CD14-positive monocyte (primary cell): ENCODE results near the gene CUX1. TPM values are rescaled to one million over a fixed set of nuclear protein-coding genes. Genes with fewer than 3 reads are reported as not detected.

Experiments used
- DNase-seq, 3 donors: peaks; one replicate each; pipeline ENCODE4 v3.0.0-alpha.2; 2011 to 2022
- H2AFZ ChIP-seq: 2 replicates; pipeline ENCODE4 v1.6.0; 2012; ENCODE audit warnings: mild to moderate bottlenecking, low read depth, low read length, inconsistent platforms; ENCODE audit not compliant: insufficient read depth, poor library complexity, severe bottlenecking
- H3K27ac ChIP-seq, 2 donors: 1 replicate in 1 of 2; 2 replicates in 1 of 2; pipeline ENCODE4 v1.5.1; 2012 to 2013; ENCODE audit warnings: low read length in 2 of 2, control low read depth in 1 of 2, inconsistent platforms in 1 of 2, low read depth in 1 of 2, mild to moderate bottlenecking in 1 of 2
- H3K27me3 ChIP-seq, 2 donors: one replicate each; pipeline versions ENCODE4 v1.6.0 to v1.6.1; 2011 to 2013; ENCODE audit warnings: low read length in 2 of 2; ENCODE audit not compliant: control insufficient read depth in 2 of 2, insufficient read depth in 2 of 2
- H3K36me3 ChIP-seq, 2 donors: replicated peaks in 1 of 2; 1 replicate in 1 of 2; 2 replicates in 1 of 2; pipeline versions ENCODE4 v1.5.1 to v1.6.1; 2012 to 2013; ENCODE audit warnings: low read length in 2 of 2, control low read depth in 1 of 2, inconsistent platforms in 1 of 2, mild to moderate bottlenecking in 1 of 2; ENCODE audit not compliant: insufficient read depth in 2 of 2, control insufficient read depth in 1 of 2
- H3K4me1 ChIP-seq, 2 donors: 1 replicate in 1 of 2; 2 replicates in 1 of 2; pipeline versions ENCODE4 v1.5.1 to v1.6.1; 2012 to 2013; ENCODE audit warnings: low read length in 2 of 2, control low read depth in 1 of 2, inconsistent platforms in 1 of 2, mild to moderate bottlenecking in 1 of 2, moderate library complexity in 1 of 2; ENCODE audit not compliant: insufficient read depth in 2 of 2, control insufficient read depth in 1 of 2
- H3K4me2 ChIP-seq: replicated peaks from 2 replicates; pipeline ENCODE3; 2012; ENCODE audit warnings: low read length, moderate library complexity, mild to moderate bottlenecking; ENCODE audit not compliant: poor library complexity, severe bottlenecking; ENCODE audit errors: extremely low read depth
- H3K4me3 ChIP-seq, 3 experiments: fragments of 200-600 bp in 1 of 3; sonication (generic) in 1 of 3; replicated peaks in 1 of 3; 1 replicate in 2 of 3; 2 replicates in 1 of 3; pipeline ENCODE4 v1.5.1; 2011 to 2013; ENCODE audit warnings: low read length in 3 of 3, mild to moderate bottlenecking in 3 of 3, control low read depth in 2 of 3, low read depth in 2 of 3, inconsistent platforms in 1 of 3, moderate library complexity in 1 of 3
- H3K79me2 ChIP-seq: 2 replicates; pipeline ENCODE4 v1.6.0; 2012; ENCODE audit warnings: mild to moderate bottlenecking, control low read depth, inconsistent platforms, low read length, moderate library complexity; ENCODE audit not compliant: insufficient read depth
- H3K9ac ChIP-seq: 2 replicates; pipeline ENCODE4 v1.6.0; 2017; ENCODE audit warnings: low read length, mild to moderate bottlenecking; ENCODE audit not compliant: insufficient read depth, poor library complexity, severe bottlenecking
- H3K9me3 ChIP-seq, 2 donors: replicated peaks in 1 of 2; 1 replicate in 1 of 2; 2 replicates in 1 of 2; pipeline versions ENCODE4 v1.5.1 to v1.6.1; 2012 to 2013; ENCODE audit warnings: low read length in 2 of 2, control low read depth in 1 of 2; ENCODE audit not compliant: control insufficient read depth in 1 of 2, insufficient read depth in 1 of 2
- H4K20me1 ChIP-seq: 2 replicates; pipeline ENCODE4 v1.6.0; 2012; ENCODE audit warnings: mild to moderate bottlenecking, low read length, control low read depth, moderate library complexity; ENCODE audit not compliant: insufficient read depth
- H3K27ac Mint-ChIP-seq, 7 donors: one replicate each; pipeline ENCODE4 v1.8.0; 2020; ENCODE audit warnings: mild to moderate bottlenecking in 7 of 7, mixed read lengths in 7 of 7, moderate library complexity in 6 of 7, inconsistent platforms in 2 of 7
- H3K27me3 Mint-ChIP-seq, 3 donors: one replicate each; pipeline ENCODE4 v1.8.0; 2021 to 2022; ENCODE audit warnings: low read depth in 3 of 3, mild to moderate bottlenecking in 3 of 3, mixed read lengths in 3 of 3, moderate library complexity in 3 of 3, inconsistent platforms in 1 of 3
- H3K36me3 Mint-ChIP-seq, 2 donors: one replicate each; pipeline ENCODE4 v1.8.0; 2020; ENCODE audit warnings: mixed read lengths in 2 of 2, inconsistent platforms in 1 of 2, mild to moderate bottlenecking in 1 of 2
- H3K4me1 Mint-ChIP-seq: one replicate; pipeline ENCODE4 v1.8.0; 2020; ENCODE audit warnings: mild to moderate bottlenecking, mixed read lengths
- H3K4me3 Mint-ChIP-seq, 2 donors: one replicate each; pipeline ENCODE4 v1.8.0; 2020; ENCODE audit warnings: mild to moderate bottlenecking in 2 of 2, mixed read lengths in 2 of 2, moderate library complexity in 1 of 2
- H3K9me3 Mint-ChIP-seq, 7 donors: one replicate each; pipeline ENCODE4 v1.8.0; 2020 to 2022; ENCODE audit warnings: mixed read lengths in 7 of 7, mild to moderate bottlenecking in 6 of 7, moderate library complexity in 6 of 7, inconsistent platforms in 2 of 7
- CTCF ChIP-seq: fragments of 200-600 bp; IDR thresholded peaks from one replicate; pipeline ENCODE4 v1.8.0; 2022; ENCODE audit warnings: antibody characterized with exemption, mild to moderate bottlenecking
- WGBS: methylation state at CpG from one replicate; pipeline ENCODE4 v1.1.5; 2013; ENCODE audit warnings: missing lambda C conversion rate; ENCODE audit not compliant: insufficient coverage; 5-methylcytosine and 5-hydroxymethylcytosine counted together
- intact Hi-C, 2 donors: fragments of 100-400 bp; cut with micrococcal nuclease; formaldehyde crosslinking; loops; one replicate each; pipeline versions ENCODE4 v1.15.0 to v1.15.1; 2023
- polyA plus RNA-seq, 3 donors: library from polyadenylated mRNA; depleted of rRNA in 1 of 3; unstranded in 2 of 3; stranded (reverse) in 1 of 3; fragments of 300-500 nt in 2 of 3; fragments of >200 nt in 1 of 3; fragmentation: Illumina TruSeq in 2 of 3; gene quantifications; 1 replicate in 2 of 3; 2 replicates in 1 of 3; pipeline ENCODE4 v1.2.3, GENCODE V29; 2012 to 2021

CUX1 gene
- polyA plus RNA-seq, 3 donors = 17.6 to 38.0 (median 28.0) TPM

GRCh38 chr7:101780281-101780680 lies 37.1 kb upstream of the CUX1 start:
- H4K20me1 ChIP-seq = no peaks in the 10 kb centered on the region
- Mint-ChIP-seq H3K4me1 (peaks cover 15% of the 10 kb centered on the region), H3K9me3 (peaks cover 0 to 2% (median 0%) of the 10 kb centered on the region in 7 donors), H3K4me3 (no peak overlapping the region), H3K27ac (no peak overlapping the region), H3K27me3 (peaks cover 10 to 12% (median 12%) of the 10 kb centered on the region in 3 donors), H3K36me3 (no peaks in the 10 kb centered on the region)
- intact Hi-C loops = no loop called here
- H3K9ac ChIP-seq = no peak overlapping the region
- no peaks in the 10 kb centered on the region for H3K9me3 ChIP-seq
- H3K27ac ChIP-seq = no peak overlapping the region
- H3K4me3 ChIP-seq = no peak overlapping the region
- 90% methylated on average over 2 of the region's 3 CpGs for WGBS
- DNase-seq = no peak
- no peak overlapping the region for H2AFZ ChIP-seq
- no peak for TF ChIP-seq CTCF
- no peaks in the 10 kb centered on the region for H3K27me3 ChIP-seq
- H3K4me1 ChIP-seq = peaks cover 10 to 12% of the 10 kb centered on the region in 2 donors
- H3K4me2 ChIP-seq = no peak overlapping the region
- H3K79me2 ChIP-seq = no peaks in the 10 kb centered on the region
- no peaks in the 10 kb centered on the region for H3K36me3 ChIP-seq

- no peak for TF ChIP-seq CTCF
- Mint-ChIP-seq H3K4me1 (peaks cover 16% of the 10 kb centered on the region), H3K27me3 (peaks cover 11 to 15% (median 12%) of the 10 kb centered on the region in 3 donors), H3K36me3 (no peaks in the 10 kb centered on the region), H3K4me3 (no peak overlapping the region), H3K27ac (no peak overlapping the region), H3K9me3 (peaks cover 0 to 2% (median 0%) of the 10 kb centered on the region in 7 donors)
- H3K4me2 ChIP-seq = no peak overlapping the region
- H4K20me1 ChIP-seq = no peaks in the 10 kb centered on the region
- no peaks in the 10 kb centered on the region for H3K79me2 ChIP-seq
- H3K27ac ChIP-seq = no peak overlapping the region
- no peak overlapping the region for H2AFZ ChIP-seq
- DNase-seq = no peak
- intact Hi-C loops = no loop called here
- 100% methylated on average over 7 of the region's 8 CpGs for WGBS
- no peaks in the 10 kb centered on the region for H3K36me3 ChIP-seq
- H3K9ac ChIP-seq = no peak overlapping the region
- H3K27me3 ChIP-seq = no peaks in the 10 kb centered on the region
- H3K4me3 ChIP-seq = no peak overlapping the region
- no peaks in the 10 kb centered on the region for H3K9me3 ChIP-seq
- H3K4me1 ChIP-seq = peaks cover 10 to 12% of the 10 kb centered on the region in 2 donors
Observed at GRCh38 chr7:101781439-101781838, 36.0 kb upstream of the CUX1 start.
